Measurements from ENCODE around the gene FGFR3. TPM values are rescaled to one million over a fixed set of nuclear protein-coding genes. Genes with fewer than 3 reads are reported as not detected.

FGFR3 gene
- total and polyA plus RNA-seq, 9 of the 15 experiments (the other 6 are each of a cell fraction or from before 2014, with no cell fraction given): 1.2 to 60.4 (median 12.7) TPM

- no peak for TF ChIP-seq TAF9B (IDR thresholded peaks at IDR 0.05; ENCODE audit: partially characterized antibody)
- no peak for TF ChIP-seq SIRT6 (IDR thresholded peaks at IDR 0.05; ENCODE audit: low read depth, low read length)
- no peak for TF ChIP-seq TAF15 (IDR thresholded peaks at IDR 0.05; ENCODE audit: low read depth, low read length)
- no peak for TF ChIP-seq SFPQ (IDR thresholded peaks at IDR 0.05; ENCODE audit: low read depth, low read length)
- no peak for TF ChIP-seq USF2 (CRISPR knock-in tag; IDR thresholded peaks at IDR 0.05)
- no peak for TF ChIP-seq CREB3L1 (IDR thresholded peaks at IDR 0.05; ENCODE audit: borderline replicate concordance, low read depth)
- no peak for TF ChIP-seq ID3 (CRISPR knock-in tag; IDR thresholded peaks at IDR 0.05)
- no peak for TF ChIP-seq ID3 (tag; IDR thresholded peaks at IDR 0.05)
- TF ChIP-seq SPI1 (IDR thresholded peaks at IDR 0.05; ENCODE audit: borderline replicate concordance, low read depth, low read length): no peak
- TF ChIP-seq SREBF1 (IDR thresholded peaks at IDR 0.05; ENCODE audit: borderline replicate concordance, low read depth, low read length): no peak
- no peak for TF ChIP-seq ZNF24 (IDR thresholded peaks at IDR 0.05)
- TF ChIP-seq BRCA1 (IDR thresholded peaks at IDR 0.05): no peak
- TF ChIP-seq BRCA1 (CRISPR knock-in tag; IDR thresholded peaks at IDR 0.05): no peak
- no peak for TF ChIP-seq PBX2 (CRISPR knock-in tag; IDR thresholded peaks at IDR 0.05; ENCODE audit: low read depth)
- TF ChIP-seq PBX2 (tag; conservative IDR thresholded peaks at IDR 0.05; ENCODE audit: low read depth): no peak
- no peak for TF ChIP-seq MTA1 (IDR thresholded peaks at IDR 0.05; ENCODE audit: borderline replicate concordance)
- no peak for TF ChIP-seq JUNB (CRISPR knock-in tag; conservative IDR thresholded peaks at IDR 0.05)
- TF ChIP-seq NKRF (IDR thresholded peaks at IDR 0.05; ENCODE audit: borderline replicate concordance): no peak
- no peak for TF ChIP-seq ZNF165 (CRISPR knock-in tag; IDR thresholded peaks at IDR 0.05; ENCODE audit: borderline replicate concordance)
These were observed at the start of gene FGFR3 (continued) for GRCh38 chr4:1792832-1793495.
